CMK (cell line): Measurements from ENCODE around the gene MED25.

ENCODE experiments used
- DNase-seq: peaks from one replicate; pipeline ENCODE4 v3.0.0-alpha.2; 2010; ENCODE audit warnings: low read depth

MED25 gene

DNA sequence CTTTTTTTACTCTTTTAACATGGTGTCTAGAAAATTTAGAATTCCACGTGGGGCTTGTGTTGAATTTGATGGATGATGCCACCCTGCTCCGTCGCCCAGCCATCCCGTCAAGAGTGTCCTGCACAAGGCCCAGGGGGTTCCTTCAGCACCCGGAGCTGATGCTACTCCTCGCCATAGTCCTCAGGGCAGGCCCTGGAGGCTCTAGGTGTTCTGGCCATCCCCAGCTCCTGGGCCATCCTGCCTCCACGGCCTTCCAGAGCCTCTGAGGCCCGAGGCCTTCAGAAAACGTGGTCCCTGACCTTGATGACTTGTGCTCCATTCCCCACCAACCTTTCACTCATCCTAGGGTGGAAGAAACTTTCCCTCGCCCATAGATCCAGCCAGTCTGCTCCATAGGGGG is 55.7 kb downstream of the MED25 start:
- DNase-seq = no peak

DNA sequence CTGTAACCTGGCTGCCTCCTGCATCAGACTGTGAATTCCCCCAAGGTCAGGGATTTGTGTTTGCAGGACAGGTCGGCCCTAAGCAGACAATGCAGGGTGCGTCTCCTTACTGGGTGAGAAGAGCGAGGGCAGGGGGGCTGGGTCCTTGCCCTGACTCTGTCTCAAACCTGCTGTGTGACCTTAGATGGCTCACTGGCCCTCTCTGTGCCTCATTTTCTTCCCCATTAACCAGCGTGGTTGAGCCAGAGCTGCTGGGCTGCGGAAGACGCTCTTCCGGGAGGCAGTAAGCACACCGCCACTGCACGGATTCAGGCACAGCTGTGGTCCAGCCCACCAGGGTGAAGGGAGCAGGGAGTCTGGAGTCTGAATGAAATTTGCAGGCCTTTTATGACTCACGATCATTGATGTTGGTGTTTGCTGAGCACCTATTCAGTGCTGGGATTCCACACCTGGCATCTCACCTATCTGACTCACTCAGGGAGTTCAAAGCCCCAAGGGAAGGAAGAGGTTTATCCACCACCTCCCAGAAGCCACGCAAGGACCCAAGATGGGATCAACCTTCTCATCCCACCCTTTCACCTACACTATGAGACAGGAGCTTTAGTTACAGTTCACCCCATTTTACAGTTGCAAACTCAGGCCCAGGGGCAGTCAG is 56.5 kb downstream of the MED25 start:
- DNase-seq = no peak

DNA sequence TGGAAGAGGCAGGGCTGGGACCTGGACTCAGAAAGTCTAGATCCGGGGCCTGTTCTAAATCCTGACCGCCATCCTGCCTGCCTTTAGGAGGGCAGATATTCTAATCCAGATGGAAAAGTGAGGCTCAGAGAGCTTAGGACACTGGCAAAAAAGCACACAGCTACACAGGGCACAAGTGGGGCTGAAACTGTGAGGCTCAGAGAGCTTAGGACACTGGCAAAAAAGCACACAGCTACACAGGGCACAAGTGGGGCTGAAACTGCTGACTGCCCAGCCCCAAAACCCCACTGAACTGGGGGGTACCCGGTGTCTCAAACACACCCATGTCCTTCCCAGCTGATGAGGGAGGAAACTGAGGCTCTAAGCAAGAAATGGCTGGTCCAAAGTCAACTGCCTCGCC is 57.1 kb downstream of the MED25 start:
- DNase-seq = no peak

DNA sequence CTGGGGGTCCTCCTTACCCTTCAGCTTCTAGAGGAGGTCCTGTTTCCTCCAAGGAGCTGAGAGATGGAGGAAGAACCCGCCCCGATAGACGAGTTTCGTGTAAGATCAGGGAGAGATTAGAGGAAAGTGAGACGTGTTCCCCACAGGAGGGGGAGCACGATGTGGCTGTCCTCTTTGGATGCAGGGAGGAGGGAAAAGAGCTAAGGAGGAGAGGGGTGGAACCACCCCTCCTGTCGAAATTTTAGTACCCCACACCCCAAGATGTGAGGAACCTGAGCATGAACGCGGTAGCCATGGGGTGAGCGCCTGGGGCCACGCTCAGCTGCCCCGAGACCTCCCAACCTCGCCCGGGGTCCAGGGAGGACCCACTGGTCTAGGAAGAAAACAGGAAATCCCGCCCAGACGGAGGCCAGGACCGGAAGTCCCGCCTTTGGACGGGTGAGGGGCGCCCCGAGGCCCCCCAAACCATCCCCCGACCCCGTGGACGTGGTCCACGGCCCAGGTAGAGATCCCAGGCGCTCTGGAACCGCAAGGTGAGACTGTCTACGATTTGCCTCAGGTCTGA is 57.9 kb downstream of the MED25 start:
- DNase-seq = peak; percentile 58

DNA sequence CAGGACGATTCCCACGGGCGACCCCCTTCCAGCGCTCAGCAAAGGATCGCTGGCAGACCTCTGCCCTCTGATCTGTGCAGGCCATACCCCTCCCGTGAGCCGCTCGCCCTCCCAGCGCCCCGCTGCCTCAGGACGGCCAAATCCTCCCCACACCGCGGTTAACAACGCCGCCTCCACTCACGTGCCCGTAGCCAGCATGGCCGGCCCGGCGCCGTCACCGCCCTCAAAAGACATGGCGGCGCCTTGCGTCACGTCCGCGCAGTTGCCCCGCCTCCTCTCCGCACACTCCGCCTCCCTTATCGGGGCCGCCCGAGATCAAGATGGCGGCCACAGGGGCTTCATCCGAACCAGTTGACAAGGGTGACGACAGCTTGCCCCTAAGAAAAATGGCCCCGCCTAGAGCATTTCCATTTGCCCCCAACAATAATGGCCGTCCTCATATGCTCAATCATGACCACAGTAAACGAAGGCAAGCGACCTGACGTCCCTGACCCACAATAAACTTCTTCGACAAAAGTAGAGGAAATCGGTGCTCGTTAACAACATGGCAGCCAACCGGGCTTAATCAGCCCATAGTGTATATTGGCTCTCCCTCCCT is 58.4 kb downstream of the MED25 start:
- peak; percentile 99 for DNase-seq

DNA sequence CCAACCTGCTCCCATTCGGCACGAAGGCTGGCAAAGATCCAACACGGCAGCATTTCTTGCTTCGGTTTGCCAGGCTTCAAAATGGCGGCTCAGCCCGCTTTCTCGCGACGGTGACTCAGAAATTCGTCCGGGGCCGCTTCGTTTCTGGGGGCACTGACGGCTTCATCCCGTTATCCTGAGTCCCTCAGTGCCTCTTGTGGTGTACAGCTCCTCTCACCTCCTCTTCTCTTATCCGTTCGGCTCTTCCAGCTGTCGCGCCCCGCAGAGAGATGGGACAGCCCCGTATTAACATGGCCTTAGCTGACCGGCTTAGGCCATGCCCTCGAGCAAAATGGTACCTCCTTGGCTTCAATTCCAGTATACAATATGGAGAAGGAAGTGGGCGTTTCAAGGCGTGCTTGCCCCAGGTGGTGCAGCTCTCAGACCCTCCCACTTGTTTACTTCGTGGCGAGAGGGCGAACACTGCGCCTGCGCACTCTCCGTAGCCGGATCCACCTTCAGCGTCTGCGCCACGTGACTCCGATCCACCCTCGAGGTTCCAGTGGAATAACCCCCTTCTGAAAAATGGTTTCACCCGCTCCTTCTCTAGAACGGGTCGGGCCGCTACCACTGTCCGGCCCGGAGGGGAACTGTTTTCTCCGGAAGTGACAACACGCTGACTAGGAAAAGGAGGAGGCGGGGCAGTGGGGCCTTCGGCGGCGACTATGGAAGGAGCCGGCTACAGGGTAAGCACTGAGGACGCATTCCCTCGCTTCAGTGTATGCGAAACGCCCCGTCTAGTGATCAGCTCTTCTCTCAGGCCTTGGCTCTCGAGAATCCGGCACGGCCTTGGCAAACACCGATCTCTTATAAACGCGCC is 59.2 kb downstream of the MED25 start, which contains the start of the genes AKT1S1 and TBC1D17:
AKT1S1 (minus strand) TSS at position 336 of the 859 bp plus-strand sequence. CDS start 4,060 bp downstream, outside the sequence.
TBC1D17 (plus strand) TSS at position 683 of the 859 bp plus-strand sequence; CDS start at position 705, 22 bp downstream.
- DNase-seq = peak; percentile 100

DNA sequence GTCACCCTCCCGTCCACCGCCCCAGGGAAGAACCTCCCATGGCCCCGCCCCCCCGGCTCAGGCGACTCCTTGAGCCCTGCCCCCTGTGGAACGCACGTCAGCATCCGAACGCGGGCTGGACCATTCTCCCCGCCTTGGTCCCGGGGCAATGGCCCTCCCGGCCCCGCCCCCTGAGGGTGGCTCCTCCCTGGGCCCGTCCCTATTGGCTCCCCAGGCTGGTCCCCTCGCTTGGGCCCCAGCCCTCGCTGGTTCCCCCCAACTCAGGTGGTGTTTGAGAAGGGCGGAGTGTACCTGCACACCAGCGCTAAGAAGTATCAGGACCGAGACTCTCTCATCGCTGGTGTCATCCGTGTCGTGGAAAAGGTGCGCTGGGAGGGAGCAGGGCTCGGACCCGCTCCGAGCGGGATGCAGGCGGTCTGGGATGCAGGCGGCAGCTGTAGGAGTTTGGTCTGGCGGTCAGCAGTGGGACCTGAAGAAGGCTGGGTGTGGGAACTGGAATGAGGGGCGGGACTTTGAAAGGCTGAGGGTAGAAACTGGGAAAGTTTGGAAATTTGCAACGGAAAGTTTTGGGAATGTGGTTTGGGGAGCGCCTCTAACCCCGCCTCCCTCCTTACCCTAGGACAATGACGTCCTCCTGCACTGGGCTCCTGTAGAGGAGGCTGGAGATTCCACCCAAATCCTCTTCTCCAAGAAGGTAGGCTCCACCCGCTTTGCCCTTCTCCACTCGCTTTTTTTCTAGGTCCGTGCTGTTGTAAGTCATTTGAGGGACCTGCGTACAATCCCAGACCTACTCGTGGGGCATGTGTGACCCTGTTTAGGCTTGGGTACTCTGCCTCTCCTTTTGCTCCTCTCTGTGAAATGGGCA is 60.0 kb downstream of the MED25 start:
- peak; percentile 95 for DNase-seq

DNA sequence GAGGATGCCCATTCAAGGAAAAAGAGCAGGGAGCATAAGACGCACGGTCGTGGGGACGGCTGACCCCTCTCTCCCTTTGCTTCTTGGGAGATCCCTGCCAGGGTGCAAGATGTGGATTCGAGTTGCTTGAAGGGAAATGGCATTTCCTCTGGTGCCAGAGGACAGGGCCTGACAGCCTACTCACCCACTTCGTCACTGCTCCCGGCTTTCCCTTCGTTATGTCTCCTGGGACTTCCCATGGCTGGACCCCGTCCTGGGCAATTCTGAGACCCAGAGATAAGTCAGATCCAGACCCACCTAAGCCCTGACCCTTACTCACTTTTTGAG is 60.6 kb downstream of the MED25 start:
- DNase-seq = no peak

DNA sequence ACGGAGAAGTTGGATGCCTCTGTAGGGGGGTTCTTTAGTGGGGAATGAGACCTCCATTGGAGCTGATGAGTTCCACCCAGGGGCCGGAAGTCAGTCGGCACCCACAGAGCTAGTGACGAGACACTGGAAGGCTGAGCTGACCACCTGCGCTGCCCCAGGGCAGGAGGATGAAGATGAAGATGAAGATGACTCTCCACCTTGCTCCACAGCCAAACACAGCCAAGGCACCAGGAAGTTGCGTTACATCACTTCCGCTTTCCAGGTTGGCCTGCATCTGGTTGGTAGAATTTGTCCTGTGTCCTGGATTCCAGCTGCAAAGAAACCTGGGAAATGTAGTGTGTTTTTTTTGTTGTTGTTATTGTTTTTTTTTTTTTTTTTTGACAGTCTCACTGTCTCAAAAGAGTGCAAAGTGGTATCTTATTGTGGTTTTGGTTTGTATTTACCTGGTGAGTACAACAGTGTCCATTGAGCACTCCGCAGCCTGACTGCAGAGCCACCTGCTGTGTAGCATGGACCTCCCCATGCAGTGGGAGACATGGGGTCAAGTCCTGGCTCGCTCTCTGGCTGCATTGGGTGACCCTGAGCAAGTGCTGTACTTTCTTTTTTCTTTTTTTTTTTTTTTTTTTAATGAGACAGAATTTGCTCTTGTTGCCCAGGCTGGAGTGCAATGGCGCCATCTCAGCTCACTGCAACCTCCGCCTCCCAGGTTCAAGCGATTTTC is 61.3 kb downstream of the MED25 start:
- no peak for DNase-seq

DNA sequence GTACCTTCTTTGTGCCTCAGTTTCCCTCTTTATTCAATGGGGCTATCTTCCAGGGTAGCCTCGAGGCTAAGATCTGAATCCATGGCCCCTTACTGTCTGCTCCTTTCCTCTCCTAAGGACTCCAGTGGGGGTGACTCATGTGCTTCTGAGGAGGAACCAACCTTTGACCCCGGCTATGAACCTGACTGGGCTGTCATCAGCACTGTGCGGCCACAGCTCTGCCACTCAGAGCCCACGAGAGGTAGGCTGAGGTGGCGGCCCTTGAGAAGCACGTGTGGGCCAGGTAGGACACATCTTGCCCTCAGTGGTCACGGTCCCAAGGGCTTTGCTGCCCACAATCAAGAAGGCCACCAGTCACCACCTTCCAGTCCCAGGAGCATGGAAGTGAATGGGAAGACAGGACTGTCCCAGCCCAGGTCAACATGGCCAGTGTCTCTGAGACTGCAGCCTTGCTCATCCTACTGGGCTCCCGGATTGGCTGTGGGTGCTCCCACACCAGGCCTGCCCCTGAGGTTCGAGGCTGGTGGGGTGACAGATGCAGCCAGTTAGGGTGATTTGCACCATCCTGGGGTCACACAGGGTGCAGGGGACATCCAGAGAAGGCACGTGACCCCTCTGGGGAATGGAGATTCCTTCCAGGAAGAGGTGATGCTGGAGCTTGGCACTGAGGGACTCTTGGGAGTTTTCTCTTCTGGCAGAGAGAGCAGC is 62.2 kb downstream of the MED25 start:
- DNase-seq = no peak

DNA sequence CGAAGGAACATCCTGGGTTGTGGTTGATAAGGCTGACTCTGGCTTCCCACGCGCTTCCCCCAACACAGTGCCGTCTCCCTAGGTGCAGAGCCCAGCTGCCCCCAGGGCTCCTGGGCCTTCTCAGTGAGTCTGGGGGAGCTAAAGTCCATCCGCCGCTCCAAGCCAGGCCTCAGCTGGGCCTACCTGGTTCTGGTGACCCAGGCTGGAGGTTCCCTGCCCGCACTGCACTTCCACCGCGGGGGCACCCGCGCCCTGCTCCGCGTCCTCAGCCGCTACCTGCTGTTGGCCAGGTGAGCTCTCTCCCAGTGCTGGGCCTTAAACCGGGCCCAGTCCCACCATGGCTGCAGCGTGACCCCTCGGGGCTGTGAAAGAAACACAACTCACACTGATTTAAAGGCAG is 63.1 kb downstream of the MED25 start:
- no peak for DNase-seq

DNA sequence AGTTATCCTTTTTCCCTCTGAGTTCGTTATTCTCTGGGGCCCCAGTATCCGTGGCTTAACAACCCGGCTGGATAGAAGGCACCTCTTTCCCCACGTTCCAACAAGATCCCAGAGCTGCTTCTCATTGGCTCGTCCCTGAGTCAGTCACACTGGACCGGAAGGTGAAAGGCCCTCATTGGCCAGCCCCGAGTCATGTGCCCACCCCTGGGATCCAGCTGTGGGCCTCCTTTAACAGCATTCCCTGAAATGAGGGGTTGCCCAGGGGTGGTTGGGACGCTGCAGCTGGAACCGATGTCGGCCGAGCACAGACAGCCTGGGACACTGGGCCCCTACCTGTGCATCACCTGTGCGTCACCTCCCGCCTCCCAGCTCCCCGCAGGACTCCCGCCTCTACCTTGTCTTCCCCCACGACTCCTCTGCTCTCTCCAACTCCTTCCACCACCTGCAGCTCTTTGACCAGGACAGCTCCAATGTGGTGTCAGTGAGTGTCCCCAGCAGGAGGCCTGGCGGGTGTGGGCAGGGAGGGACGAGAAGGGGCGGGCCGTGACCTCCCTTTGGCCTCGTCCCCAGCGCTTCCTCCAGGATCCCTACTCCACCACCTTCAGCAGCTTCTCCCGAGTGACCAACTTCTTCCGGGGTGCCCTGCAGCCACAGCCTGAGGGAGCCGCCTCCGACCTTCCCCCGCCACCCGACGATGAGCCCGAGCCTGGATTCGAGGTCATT is 63.7 kb downstream of the MED25 start:
- DNase-seq = no peak

DNA sequence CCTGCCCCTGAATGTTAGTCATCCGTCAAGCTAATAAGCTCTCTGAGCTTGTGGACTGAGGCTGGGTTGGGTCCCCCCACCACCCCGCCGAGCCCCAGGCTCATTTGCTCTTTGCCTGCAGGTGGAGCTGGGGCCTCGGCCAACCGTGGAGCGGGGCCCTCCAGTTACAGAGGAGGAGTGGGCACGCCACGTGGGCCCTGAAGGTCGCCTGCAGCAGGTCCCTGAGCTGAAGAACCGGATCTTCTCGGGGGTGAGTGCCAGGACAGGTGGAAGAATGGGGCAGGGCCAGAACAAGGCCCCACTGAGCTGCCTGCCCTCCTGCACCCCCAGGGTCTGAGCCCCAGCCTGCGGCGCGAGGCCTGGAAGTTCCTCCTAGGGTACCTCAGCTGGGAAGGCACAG is 64.6 kb downstream of the MED25 start:
- no peak for DNase-seq

DNA sequence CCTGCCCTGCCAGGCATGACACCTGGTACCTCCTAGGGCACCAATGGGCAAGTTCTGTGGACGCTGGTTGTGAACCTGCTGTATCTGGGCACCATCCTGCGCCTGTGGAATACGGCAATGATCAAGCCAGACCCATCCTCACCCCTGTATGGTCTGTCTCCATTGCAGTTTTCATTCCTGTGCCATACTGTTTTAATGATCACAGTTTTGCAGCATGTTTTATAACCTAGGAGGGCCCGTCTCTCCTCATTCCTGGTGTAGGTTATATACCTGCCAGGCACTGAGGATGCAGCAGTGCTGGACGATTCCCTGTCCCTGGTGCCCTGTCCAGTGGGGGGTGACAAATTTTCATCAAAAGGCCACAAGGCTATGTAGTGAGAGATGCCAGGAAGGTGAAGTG is 65.0 kb downstream of the MED25 start:
- no peak for DNase-seq

DNA sequence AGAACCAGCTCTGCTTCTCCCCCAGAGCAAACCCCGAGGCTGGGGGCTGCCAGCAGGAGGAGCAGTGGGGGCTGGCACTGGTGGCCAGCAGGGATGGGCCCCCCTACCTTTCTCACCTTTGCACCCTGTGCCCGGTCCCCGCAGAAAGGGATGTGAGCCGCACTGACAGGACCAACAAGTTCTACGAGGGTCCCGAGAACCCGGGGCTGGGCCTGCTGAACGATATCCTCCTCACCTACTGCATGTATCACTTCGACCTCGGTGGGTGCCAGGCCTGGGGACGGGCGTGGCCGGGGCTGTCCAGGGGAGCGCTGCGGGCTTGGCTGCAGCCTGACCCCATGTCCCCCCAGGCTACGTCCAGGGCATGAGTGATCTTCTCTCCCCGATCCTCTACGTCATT is 66.0 kb downstream of the MED25 start:
- DNase-seq = no peak

DNA sequence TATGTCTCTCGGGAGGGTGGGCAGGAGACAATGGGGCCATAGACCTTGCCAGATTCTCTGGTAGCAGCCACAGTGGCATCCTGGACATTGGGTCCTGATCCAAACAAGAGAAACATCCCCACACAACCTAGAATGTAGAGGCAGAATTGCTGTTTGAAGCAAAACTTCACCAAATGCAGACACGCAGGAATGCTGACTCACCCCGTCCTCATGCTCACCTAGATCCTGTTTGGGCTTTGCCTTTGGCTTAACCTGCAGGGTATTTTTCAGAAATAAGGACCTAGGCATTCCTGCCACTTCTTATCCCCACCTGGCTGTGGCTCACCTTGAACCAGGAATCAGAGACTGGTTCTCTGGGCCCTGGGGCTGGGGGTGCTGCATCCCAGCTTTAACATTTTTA is 66.7 kb downstream of the MED25 start:
- no peak for DNase-seq
